ENCODE data around the gene MAST4.

DNA sequence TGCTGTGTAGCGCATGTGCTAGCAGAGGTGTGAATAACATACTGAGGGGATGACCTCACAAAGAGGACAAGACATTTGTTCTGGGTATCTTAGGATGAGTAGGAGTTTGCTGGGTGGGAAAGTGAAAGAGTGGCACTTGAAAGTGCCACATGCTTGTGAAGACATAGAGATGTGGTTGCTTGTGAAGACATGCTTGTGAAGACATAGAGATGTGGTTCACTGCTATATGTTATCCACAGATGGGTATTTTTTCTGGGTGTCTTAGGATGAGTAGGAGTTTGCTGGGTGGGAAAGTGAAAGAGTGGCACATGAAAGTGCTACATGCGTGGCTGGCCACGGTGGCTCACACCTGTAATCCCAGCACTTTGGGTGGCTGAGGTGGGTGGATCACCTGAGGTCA, 63.6 kb downstream of the MAST4 start:
- TF ChIP-seq RFX5 (IDR thresholded peaks at IDR 0.05; ENCODE audit: low read depth, low read length) (no peak), MXI1 (IDR thresholded peaks at IDR 0.05; ENCODE audit: borderline replicate concordance, low read depth, low read length) (no peak), MAFK (IDR thresholded peaks at IDR 0.05; ENCODE audit: low read depth, low read length) (no peak), RAD21 (IDR thresholded peaks at IDR 0.05; ENCODE audit: low read length) (no peak), POLR2A (IDR thresholded peaks at IDR 0.05; ENCODE audit: low read depth, low read length) (no peak), SMC3 (IDR thresholded peaks at IDR 0.05; ENCODE audit: low read depth, low read length) (no peak), RCOR1 (IDR thresholded peaks at IDR 0.05; ENCODE audit: insufficient replicate concordance, low read length) (no peak), MAZ (IDR thresholded peaks at IDR 0.05; ENCODE audit: borderline replicate concordance, low read depth, low read length) (no peak), FOS (IDR thresholded peaks at IDR 0.05; ENCODE audit: low read depth, low read length) (no peak)
- TF ChIP-seq, protein P1, sequence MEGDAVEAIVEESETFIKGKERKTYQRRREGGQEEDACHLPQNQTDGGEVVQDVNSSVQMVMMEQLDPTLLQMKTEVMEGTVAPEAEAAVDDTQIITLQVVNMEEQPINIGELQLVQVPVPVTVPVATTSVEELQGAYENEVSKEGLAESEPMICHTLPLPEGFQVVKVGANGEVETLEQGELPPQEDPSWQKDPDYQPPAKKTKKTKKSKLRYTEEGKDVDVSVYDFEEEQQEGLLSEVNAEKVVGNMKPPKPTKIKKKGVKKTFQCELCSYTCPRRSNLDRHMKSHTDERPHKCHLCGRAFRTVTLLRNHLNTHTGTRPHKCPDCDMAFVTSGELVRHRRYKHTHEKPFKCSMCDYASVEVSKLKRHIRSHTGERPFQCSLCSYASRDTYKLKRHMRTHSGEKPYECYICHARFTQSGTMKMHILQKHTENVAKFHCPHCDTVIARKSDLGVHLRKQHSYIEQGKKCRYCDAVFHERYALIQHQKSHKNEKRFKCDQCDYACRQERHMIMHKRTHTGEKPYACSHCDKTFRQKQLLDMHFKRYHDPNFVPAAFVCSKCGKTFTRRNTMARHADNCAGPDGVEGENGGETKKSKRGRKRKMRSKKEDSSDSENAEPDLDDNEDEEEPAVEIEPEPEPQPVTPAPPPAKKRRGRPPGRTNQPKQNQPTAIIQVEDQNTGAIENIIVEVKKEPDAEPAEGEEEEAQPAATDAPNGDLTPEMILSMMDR (conservative IDR thresholded peaks at IDR 0.05; ENCODE audit: low read depth, low read length), result no peak
- TF ChIP-seq, protein P2, sequence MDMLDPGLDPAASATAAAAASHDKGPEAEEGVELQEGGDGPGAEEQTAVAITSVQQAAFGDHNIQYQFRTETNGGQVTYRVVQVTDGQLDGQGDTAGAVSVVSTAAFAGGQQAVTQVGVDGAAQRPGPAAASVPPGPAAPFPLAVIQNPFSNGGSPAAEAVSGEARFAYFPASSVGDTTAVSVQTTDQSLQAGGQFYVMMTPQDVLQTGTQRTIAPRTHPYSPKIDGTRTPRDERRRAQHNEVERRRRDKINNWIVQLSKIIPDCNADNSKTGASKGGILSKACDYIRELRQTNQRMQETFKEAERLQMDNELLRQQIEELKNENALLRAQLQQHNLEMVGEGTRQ (IDR thresholded peaks at IDR 0.05; ENCODE audit: low read depth, low read length), result no peak

All from IMR-90 (cell line).